Stimulated activated CD8-positive, alpha-beta memory T cell treated with anti-CD3 and anti-CD28 coated beads, Interleukin-4, amount 100 ng/mL, for 24 hours (primary cell): ENCODE results near the gene VEZF1.
"Not testable (repeated sequence)": the region's sequence is repeated elsewhere in the genome, so short reads cannot be mapped to it uniquely, and the experiment has no call there.

Experiments used
- DNase-seq: peaks from one replicate; pipeline ENCODE4 v3.0.0-alpha.2; 2020; ENCODE audit warnings: low read depth

Gene VEZF1

GRCh38 chr17:57975044-57975443, 13.0 kb downstream of the VEZF1 start:
- no peak for DNase-seq

- not testable (repeated sequence) for DNase-seq
These were observed 13.8 kb downstream of the VEZF1 start for GRCh38 chr17:57974053-57974824.

GRCh38 chr17:57972151-57972550, 15.9 kb downstream of the VEZF1 start:
- no peak for DNase-seq

- no peak for DNase-seq
These were observed 16.5 kb downstream of the VEZF1 start for GRCh38 chr17:57971572-57971971.

GRCh38 chr17:57970710-57971109, 17.3 kb downstream of the VEZF1 start:
- DNase-seq, result no peak

- DNase-seq, result no peak
These were observed 19.6 kb downstream of the VEZF1 start for GRCh38 chr17:57968456-57968855.

- no peak for DNase-seq
These were observed 21.2 kb downstream of the VEZF1 start for GRCh38 chr17:57966875-57967274.

- DNase-seq, result no peak
These were observed 21.8 kb downstream of the VEZF1 start for GRCh38 chr17:57966246-57966645.

- DNase-seq, result no peak
These were observed 22.4 kb downstream of the VEZF1 start for GRCh38 chr17:57965521-57966160.

- DNase-seq, result no peak
These were observed 24.9 kb downstream of the VEZF1 start for GRCh38 chr17:57963149-57963511.

GRCh38 chr17:57962279-57963148, 25.5 kb downstream of the VEZF1 start:
- no peak for DNase-seq

GRCh38 chr17:57959929-57960328, 28.1 kb downstream of the VEZF1 start:
- DNase-seq, result no peak

GRCh38 chr17:57958391-57958790, 29.7 kb downstream of the VEZF1 start:
- not testable (repeated sequence) for DNase-seq

- no peak for DNase-seq
These were observed 30.2 kb downstream of the VEZF1 start for GRCh38 chr17:57957886-57958285.

- no peak for DNase-seq
These were observed 30.8 kb downstream of the VEZF1 start for GRCh38 chr17:57957120-57957850.

- DNase-seq, result peak; percentile 23
These were observed 31.5 kb downstream of the VEZF1 start for GRCh38 chr17:57956291-57957119.

- DNase-seq, result peak; percentile 53
These were observed 32.7 kb downstream of the VEZF1 start, which contains the start of gene CUEDC1 for GRCh38 chr17:57955183-57955931. Gene CUEDC1 (minus strand): TSS chr17:57955412. CDS start chr17:57885564, 69,848 bp downstream.

- DNase-seq, result no peak
These were observed 33.5 kb downstream of the VEZF1 start for GRCh38 chr17:57954397-57955182.

- no peak for DNase-seq
These were observed 34.2 kb downstream of the VEZF1 start for GRCh38 chr17:57953705-57954396.
